Posterior cingulate gyrus (tissue), 11 donors: ENCODE data around the gene FIG4.
A peak's percentile ranks its signal among the peaks of the same experiment; 100 is the strongest.
"Not testable (repeated sequence)": the region's sequence is repeated elsewhere in the genome, so short reads cannot be mapped to it uniquely, and the experiment has no call there.

Experiments used
- DNase-seq, 10 donors: peaks; one replicate each; pipeline versions ENCODE4 v3.0.0 to v3.0.0-alpha.2; 2020 to 2021; ENCODE audit warnings: mixed read lengths in 3 of 10
- intact Hi-C: fragments of 100-400 bp; cut with DNase I; formaldehyde crosslinking; loops from one replicate; pipeline ENCODE4 v1.15.1; 2023

Gene FIG4

DNA sequence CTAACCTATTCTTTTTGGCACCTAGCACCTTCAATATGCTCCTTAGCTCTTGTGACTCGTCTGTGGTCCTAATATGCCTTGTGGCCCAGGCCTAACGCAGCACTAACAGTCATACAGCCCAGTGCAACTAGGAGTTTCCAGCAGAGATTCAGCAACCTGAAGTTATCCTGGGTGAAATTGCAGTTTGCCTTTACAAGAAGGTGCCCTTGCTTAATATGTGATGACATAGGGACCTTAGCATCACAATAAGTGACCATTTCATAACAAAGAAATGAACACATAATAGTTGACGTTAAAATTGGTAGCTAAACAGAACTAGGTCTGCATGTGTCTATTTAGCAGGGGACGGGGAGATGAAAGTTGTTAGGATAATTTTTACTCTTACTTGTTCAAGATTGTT is 10.1 kb downstream of the FIG4 start:
- intact Hi-C loops = no loop called here

DNA sequence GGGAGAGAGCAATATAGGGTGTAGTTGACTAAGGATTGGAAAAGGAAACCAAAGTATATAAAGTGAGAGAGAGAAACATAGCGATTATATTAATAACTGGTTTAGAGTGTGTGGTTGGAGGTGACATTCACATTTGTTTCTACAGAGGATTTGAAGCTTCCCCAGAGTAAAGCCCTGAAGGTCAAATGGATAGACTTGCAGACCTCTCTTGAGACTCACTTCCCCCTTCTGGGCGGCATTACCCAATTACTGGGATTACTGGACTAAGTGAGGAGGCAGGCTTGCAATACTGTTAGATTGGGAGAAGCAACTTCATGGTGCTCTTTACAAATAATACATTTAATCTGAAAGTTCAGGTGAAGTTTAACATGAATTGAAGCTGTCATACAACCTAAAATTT is 10.7 kb downstream of the FIG4 start:
- intact Hi-C loops = no loop called here
- no peak for DNase-seq

More for the DNA sequence above, 10.1 kb downstream of the FIG4 start:
- DNase-seq = no peak

DNA sequence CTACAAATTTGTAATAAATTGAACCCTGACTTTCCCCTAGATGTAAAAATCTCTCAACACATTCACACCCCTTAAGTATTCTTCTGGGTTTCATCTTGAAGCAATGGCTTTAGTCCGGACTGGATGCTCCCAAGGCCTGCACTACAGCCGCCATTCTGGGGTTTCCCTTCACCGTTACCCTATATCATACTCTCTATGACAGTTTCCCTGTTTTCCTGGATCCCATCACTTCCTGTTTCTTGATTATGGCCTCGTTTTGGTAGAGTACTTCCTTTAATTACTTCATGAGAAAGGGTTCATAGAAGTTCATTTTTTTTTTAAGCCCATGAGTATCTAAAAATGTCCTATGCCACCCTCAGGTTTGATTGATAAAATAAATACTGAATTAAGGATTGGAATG is 11.7 kb downstream of the FIG4 start:
- intact Hi-C loops = no loop called here
- no peak for DNase-seq

DNA sequence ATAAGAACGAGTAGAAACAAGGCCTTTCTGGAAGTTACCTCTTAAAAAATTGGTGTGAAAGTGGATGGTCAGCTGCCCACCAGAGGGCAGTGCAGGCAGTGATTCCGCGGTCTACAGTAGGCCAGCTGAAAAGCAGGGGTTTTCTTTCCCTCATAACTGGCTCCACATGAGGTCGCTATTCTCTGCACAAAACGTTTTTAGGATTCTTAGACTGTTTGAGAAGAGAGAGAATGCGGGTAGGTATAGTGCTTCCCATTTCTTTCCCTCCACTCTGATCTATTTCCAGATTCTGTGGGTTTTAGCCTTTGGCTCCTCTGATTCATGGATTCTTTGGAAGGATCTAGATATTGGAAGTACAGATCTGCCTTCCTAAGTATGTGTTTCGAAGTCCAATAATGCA is 14.2 kb downstream of the FIG4 start:
- DNase-seq = peak; percentile 57 to 96 (median 82)
- intact Hi-C loops = loop anchor here (1.0 to 2.0 kb wide), 3 partner anchors 334 to 686 kb away; no protein-coding TSS in a partner anchor

DNA sequence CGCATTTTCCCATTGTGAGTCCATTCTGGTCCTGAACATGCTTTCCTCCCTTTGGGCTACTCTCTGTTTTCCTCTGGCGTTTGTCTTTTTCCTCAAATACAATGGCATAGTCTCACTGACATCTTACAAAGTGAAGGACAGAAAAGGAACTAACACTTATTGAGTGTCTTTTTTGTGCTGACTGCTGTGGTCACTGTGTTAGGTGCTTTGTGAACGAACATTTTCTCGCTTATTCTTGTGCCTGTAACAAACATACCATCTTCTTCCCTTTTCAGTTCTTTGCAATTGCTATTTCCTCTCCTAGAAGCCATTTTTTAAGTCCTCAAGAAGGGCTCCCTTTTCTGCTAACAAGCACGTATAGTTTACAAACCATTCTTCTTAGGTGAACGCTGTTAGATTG is 15.4 kb downstream of the FIG4 start:
- intact Hi-C loops = no loop called here
- no peak for DNase-seq

DNA sequence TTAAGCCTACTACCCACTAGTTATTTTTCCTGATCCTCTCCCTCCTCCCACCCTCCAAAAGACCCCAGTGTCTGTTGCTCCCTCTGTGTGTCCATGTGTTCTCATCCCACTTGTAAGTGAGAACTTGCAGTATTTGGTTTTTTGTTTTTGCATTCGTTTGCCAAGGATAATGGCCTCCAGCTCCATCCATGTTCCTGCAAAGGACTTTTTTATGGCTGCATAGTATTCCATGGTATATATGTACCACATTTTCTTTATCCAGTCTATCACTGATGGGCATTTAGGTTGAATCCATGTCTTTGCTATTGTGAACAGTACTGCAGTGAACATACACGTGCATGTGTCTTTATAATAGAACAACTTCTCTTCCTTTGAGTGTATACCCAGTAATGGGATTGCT is 17.0 kb downstream of the FIG4 start:
- DNase-seq, intact Hi-C loops: not testable (repeated sequence)

DNA sequence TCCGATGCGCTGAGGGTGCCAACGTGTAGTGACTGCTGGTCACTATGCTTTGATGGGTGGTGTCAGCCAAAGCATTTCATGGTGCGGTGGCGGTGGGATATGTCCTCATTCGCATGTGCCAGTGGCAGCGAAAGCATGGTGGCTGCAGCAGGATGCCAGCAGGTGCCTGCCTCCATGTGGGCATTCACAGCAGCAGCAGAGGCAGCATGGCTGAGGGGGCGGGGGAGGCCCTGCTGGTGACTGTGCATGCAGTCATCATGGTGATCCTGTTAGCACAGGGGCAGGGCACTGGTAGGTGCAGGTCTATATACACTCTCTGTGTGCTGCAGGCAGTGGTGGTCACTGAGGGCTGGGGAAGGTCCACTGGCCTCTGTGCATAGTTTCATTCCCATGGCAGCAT is 22.0 kb downstream of the FIG4 start:
- DNase-seq = peak in 3 of 10 donors; percentile 59 to 72 (median 67)
- intact Hi-C loops = no loop called here

DNA sequence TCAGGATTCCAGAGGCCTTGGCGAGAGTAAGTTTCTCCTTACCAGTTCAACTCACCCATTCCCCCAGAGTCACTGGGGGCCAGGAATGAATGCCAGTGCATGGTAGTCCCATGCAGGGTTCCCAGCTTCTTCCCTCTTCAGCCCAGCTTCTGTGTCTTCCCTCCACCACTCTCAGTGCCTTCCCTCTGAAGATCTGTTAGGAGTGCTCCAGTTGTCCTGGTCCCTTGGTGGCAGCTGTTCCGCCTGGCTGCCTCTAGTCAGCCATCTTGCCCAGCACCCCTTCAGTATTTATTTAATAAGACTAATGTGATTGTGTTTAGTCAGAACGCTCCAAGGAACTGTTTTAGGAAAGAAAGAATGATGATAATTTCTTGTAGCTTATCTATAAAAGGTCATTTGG is 23.1 kb downstream of the FIG4 start:
- DNase-seq = no peak
- intact Hi-C loops = no loop called here

DNA sequence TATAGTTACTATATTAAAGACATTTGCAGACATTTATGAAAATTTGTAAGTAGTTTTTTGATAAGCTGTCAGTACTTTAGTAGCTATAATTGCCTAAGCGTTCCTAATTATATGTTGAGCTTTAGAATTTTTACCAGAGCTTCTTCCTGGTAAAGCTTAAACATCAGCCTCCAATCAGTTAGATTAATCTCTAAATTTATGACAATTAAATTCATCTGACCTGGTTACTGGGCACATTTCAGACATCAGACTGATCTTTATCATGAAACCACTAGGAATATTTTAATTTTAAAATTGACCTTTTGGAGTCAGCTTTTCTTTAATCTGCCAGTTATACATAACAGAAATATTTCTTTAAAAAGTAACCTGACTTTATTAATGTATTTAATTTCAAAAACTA is 23.5 kb downstream of the FIG4 start:
- intact Hi-C loops = no loop called here
- DNase-seq = no peak

DNA sequence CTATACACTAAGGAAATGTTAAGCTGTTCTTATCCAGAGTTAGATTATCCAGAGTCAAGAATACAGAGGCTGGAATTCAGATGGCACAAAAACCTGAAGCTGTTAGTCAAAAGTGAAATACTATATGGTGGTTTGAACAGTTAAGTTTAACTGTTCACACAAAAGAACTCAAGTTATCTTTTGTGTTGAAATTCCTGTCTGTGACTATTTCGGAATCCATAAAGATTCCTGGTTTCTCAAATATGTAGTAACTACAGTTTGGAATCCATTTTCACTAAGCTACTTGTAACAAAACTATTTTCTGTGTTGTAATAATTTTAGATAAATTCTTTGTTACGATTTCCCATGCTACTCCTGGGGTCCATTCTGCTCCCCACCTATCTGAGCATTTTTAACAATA is 24.5 kb downstream of the FIG4 start:
- DNase-seq = no peak
- intact Hi-C loops = no loop called here

DNA sequence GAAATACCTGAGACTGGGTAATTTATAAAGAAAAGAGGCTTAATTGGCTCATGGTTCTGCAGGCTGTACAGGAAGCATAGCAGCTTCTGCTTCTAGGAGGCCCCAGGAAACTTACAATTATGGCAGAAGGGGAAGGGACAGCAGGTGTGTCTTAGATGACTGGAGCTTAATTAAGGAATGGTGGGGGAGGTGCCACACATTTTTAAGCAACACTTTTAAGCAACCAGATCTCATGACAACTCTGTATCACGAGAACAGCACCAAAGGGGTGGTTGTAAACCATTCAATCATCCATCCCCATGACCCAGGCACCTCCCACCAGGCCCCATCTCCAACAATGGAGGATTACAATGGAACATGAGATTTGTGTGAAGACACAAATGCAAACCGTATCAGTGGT is 26.9 kb downstream of the FIG4 start:
- intact Hi-C loops = no loop called here
- DNase-seq = no peak

DNA sequence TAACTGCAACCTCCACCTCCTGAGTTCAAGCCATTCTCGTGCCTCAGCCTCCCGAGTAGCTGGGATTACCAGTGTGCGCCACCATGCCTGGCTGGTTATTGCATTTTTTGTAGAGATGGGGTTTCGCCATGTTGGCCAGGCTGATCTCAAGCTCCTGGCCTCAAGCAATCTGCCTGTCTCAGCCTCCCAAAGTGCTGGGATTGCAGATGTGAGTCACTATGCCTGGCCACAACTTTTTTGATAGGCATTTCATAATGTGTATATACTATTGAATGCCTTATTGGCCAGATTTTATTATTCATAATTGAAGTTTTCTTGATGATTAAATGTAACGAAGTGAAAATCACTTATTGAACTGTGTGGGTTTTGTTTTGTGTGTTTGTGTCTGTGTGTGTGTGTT is 27.9 kb downstream of the FIG4 start:
- DNase-seq = no peak
- intact Hi-C loops = no loop called here

DNA sequence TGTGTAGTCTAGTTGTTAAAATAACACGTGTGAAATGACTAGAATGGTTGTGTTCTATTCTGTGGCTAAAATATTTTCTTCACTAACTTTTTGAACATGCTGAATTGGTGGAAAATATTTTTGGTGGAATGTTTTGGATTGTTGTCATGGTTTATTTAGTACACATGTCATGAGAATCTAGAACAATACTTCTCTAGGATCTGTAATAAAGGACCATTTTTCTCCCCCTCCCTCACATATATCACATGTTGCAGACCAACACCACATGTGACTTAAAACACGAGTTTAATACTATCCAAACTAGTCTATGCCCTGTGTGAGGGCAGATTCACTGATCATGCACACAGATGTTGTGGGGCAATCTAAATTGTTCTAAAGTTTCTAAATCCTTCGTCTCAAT is 29.2 kb downstream of the FIG4 start:
- DNase-seq = no peak

DNA sequence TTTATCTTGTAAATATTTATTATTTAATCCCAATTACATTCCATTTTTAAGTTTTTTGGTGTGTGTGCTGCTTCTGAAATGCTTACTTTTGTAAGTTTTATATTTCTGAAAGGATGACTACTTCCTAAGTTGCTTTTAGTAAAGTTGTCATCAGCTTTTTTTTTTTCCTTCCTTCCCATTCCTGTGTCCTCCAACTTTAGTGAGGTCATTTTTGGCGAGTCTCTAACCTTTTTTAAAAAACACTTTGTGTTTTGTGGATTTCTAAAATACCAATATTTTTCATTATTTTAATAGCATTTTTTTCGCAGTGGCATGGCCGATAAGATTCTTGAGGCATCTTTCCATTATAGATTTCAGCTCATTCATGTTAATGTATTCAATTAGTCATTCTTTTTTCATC is 30.9 kb downstream of the FIG4 start:
- intact Hi-C loops = no loop called here
- DNase-seq = no peak

More for the DNA sequence above, 29.2 kb downstream of the FIG4 start:
- intact Hi-C loops = no loop called here

DNA sequence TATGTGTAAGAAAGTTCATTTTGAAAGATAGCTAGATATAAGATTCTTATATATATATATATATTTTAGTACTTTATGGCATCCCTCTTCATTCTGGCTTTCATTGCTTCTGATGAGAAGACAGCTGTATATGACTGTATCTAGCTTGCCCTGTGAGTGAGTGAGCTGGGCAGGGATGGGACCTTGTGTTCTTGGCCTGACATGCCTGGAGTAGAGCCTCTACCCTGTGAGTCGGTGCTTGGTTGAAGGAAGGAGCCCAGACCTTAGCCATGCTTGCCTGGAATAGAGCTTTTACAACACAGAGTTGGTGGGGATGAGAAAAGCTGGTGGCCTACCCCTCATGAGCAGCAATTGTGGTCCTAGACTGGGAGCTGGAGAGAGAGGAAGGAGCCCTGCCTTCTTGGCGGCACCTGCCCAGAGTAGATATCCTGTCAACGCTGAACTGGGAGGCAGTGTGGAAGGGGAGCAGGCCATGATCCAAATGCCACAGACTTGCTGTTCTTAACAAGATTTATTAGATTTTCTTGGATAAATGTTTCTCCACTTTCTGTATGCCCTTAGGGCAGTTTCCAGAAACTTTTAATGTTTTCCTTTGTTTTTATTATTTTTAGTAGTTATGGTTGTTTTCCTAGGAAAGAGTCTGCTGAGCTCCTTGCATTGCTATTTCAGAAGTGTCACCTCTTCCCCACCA is 31.6 kb downstream of the FIG4 start:
- intact Hi-C loops = no loop called here
- no peak for DNase-seq

DNA sequence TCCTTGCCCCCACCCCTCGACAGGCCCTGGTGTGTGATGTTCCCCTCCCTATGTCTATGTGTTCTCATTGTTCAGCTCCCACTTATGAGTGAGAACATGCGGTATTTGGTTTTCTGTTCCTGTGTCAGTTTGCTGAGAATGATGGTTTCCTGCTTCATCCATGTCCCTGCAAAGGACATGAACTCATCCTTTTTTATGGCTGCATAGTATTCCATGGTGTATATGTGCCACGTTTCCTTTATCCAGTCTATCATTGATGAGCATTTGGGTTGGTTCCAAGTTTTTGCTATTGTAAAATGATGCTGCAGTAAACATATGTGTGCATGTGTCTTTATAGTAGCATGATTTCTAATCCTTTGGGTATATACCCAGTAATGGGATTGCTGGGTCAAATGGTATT is 34.2 kb downstream of the FIG4 start:
- DNase-seq, intact Hi-C loops: not testable (repeated sequence)

DNA sequence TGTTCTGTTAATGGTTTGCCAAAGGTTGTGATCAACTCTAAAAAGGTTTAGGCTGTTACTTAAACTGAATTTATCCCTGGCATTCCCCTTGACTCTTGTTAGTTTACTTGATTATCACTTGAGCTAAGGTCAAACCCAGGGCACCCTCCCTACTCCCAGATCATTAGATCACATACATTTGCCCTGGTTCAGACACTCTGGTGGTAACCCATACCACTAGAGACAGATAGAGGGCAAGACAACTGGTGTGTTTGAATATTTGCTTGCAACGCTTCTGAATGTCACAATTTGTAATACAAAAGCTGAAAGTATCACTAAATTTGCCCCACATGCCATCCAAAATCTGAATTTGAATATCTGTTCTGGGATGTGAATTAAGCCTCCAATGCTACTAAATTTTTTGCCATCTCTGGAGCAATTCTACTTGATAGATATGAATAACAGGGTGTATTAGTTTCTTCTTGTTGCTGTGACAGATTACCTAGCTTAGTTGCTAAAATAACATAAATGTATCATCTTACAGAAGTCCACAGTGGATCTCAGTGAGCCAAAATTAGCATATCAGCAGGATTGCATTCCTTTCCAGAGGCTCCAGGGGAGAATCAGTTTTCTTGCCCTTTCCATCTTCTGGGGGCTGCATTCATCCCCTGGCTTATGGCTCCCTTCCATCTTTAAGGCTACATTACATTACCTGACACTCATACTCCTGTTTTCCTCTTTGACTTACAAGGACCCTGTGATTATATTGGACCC is 45.4 kb downstream of the FIG4 start:
- intact Hi-C loops = no loop called here
- DNase-seq = no peak

DNA sequence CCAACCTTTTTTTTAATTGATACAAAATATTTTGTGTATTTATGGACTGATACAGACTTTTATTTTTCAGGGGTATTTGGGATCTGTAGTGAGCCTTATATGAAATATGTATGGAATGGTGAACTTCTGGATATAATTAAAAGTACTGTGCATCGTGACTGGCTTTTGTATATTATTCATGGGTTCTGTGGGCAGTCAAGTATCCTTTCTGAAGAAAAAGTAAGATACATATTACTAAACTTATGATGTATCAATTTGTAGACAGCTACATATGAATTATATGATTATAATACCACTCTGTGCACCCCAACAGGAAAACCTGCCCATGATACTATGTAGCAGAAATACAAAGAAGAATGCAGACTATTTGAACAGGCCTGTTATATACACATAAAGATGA is 47.2 kb downstream of the FIG4 start:
- no peak for DNase-seq
- intact Hi-C loops = no loop called here

DNA sequence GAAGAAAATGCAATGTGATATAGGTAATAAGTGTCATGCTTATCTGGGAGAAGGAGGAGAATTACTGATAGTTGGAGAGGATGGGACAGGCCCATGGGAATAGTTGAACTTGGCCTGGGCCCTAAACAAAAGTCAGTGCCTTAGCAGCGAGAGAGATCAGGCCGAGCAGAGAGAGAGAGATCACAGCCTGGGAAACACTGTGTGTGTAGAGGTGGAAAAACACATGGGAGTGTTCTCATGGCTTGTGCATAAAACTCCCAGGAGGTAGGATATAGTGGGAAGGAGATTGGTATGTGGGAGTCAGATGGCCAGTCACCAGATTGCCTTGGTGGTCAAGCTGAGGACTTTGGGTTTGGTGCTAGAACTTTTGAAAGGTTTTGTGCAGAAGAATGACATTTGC is 47.6 kb downstream of the FIG4 start:
- intact Hi-C loops = no loop called here
- DNase-seq = no peak

DNA sequence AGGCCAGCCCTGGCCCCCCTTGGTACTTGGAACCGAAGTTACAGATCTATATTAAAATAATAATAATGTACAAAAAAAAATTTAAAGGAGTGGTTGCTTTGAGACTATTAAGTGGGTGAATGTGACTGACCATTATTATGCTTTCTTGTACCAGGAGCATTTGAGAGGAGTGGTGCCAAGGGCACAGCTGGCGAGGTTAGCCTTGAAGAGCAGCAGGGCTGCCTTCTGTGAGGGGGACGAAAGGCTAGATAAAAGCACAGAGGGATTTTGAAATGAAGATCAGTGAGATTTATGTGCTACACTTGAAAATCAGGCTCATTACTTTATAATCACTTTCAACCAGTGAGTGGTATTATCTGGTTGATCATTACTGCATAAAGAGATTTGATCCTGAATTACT is 48.6 kb downstream of the FIG4 start:
- intact Hi-C loops = no loop called here
- DNase-seq = no peak

DNA sequence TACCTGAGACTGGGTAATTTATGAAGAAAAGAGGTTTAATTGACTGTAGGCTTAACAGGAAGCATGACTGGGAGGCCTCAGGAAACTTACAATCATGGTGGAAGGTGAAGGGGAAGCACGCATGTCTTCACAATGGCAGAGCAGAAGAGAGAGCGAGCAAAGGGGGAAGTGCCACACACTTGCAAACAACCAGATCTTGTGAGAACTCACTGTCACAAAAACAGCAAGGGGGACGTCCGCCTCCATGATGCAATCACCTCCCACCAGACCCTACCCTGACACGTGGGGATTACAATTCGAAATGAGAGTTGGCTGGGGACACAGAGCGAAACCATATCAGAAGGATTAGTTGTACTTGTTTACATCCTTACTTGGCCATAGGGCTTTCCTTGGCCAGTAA is 49.7 kb downstream of the FIG4 start:
- no peak for DNase-seq
- intact Hi-C loops = no loop called here

DNA sequence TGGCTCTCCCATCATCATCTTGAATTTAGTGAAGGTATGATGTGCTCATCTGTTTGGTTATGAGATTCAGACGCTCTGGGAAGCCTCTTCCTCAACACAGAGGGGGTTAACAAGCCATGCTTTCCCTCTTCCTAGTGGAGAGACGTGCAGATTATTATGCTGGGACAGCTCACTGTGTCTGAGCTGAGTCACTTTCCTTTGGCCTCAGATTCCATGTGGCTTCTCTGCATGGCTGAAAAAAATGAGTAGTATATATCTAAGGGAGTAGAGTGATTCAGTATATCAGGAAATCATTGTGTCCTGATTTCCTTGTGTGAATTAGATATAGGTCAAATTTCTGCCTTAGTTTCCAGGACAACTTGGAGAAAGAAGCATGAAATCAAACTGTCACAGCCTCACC is 52.6 kb downstream of the FIG4 start:
- DNase-seq = no peak
- intact Hi-C loops = no loop called here
